G401 (cell line): ENCODE measurements around the gene KIF5A. TPM values are rescaled to one million over a fixed set of nuclear protein-coding genes. Genes with fewer than 3 reads are reported as not detected.
"Not testable (repeated sequence)": the region's sequence is repeated elsewhere in the genome, so short reads cannot be mapped to it uniquely, and the experiment has no call there.

Experiments used
- DNase-seq: peaks from one replicate; pipeline ENCODE4 v3.0.0-alpha.2; 2015; ENCODE audit warnings: low spot score
- in situ Hi-C: cut with HindIII; loops from 2 replicates; pipeline ENCODE4 v1.10.0; 2016; ENCODE audit warnings: low sequenced_read_pairs, mixed read lengths
- total RNA-seq: library from RNA; depleted of rRNA; stranded (reverse); fragments of >200 nt; shearing (Covaris generic); gene quantifications from 2 replicates; pipeline ENCODE4 v1.2.3, GENCODE V29; 2014; rRNA removed

Gene KIF5A
- not detected in 2 replicates for total RNA-seq

GRCh38 chr12:57549909-57550640 lies at the start of gene KIF5A:
Gene KIF5A, plus strand, starts transcription at chr12:57550044. Its CDS starts 228 bp downstream, at chr12:57550272.
- peak; percentile 76 for DNase-seq
- in situ Hi-C loops, result no loop called here

GRCh38 chr12:57500213-57500612 lies 49.6 kb upstream of the KIF5A start:
- no peak for DNase-seq

GRCh38 chr12:57502311-57502969 lies 47.4 kb upstream of the KIF5A start:
- in situ Hi-C loops, DNase-seq: not testable (repeated sequence)

More at GRCh38 chr12:57500213-57500612, 49.6 kb upstream of the KIF5A start:
- in situ Hi-C loops, result no loop called here

GRCh38 chr12:57506541-57506940 lies 43.3 kb upstream of the KIF5A start:
- DNase-seq, in situ Hi-C loops: not testable (repeated sequence)

- in situ Hi-C loops, DNase-seq: not testable (repeated sequence)
These were observed 42.0 kb upstream of the KIF5A start for GRCh38 chr12:57507796-57508195.

- in situ Hi-C loops, result no loop called here
- DNase-seq, result no peak
These were observed 38.7 kb upstream of the KIF5A start for GRCh38 chr12:57511161-57511560.

GRCh38 chr12:57511588-57512325 lies 38.1 kb upstream of the KIF5A start:
- in situ Hi-C loops, result no loop called here
- no peak for DNase-seq

- in situ Hi-C loops, result no loop called here
- DNase-seq, result no peak
These were observed 37.2 kb upstream of the KIF5A start for GRCh38 chr12:57512665-57513064.

- in situ Hi-C loops, result no loop called here
- no peak for DNase-seq
These were observed 36.6 kb upstream of the KIF5A start for GRCh38 chr12:57513266-57513665.

GRCh38 chr12:57513677-57514076 lies 36.2 kb upstream of the KIF5A start:
- DNase-seq, in situ Hi-C loops: not testable (repeated sequence)

- in situ Hi-C loops, DNase-seq: not testable (repeated sequence)
These were observed 35.6 kb upstream of the KIF5A start for GRCh38 chr12:57514246-57514645.

GRCh38 chr12:57514720-57515407 lies 35.0 kb upstream of the KIF5A start:
- DNase-seq, result no peak
- in situ Hi-C loops, result no loop called here

GRCh38 chr12:57515408-57515933 lies 34.4 kb upstream of the KIF5A start:
- in situ Hi-C loops, result no loop called here
- no peak for DNase-seq

- in situ Hi-C loops, result no loop called here
- DNase-seq, result no peak
These were observed 33.8 kb upstream of the KIF5A start for GRCh38 chr12:57515934-57516541.

- DNase-seq, result no peak
- in situ Hi-C loops, result no loop called here
These were observed 33.2 kb upstream of the KIF5A start for GRCh38 chr12:57516617-57517153.

GRCh38 chr12:57517187-57517586 lies 32.7 kb upstream of the KIF5A start:
- in situ Hi-C loops, result no loop called here
- no peak for DNase-seq

- in situ Hi-C loops, result not testable (repeated sequence)
These were observed 32.1 kb upstream of the KIF5A start for GRCh38 chr12:57517718-57518117.

GRCh38 chr12:57518176-57518919 lies 31.5 kb upstream of the KIF5A start:
- peak; percentile 61 for DNase-seq
- in situ Hi-C loops, result no loop called here

More at GRCh38 chr12:57517718-57518117, 32.1 kb upstream of the KIF5A start:
- DNase-seq, result not testable (repeated sequence)
